RWPE2 (cell line): ENCODE measurements around the gene TSPAN4.

Source experiments
- ATAC-seq: fragments of 200-7000 bp; cut with Tn5 transposase; 3 replicates; pipeline ENCODE4 v1.9.1; 2021; ENCODE audit warnings: low read depth
- DNase-seq: peaks from one replicate; pipeline ENCODE4 v3.0.0-alpha.2; 2020; ENCODE audit warnings: low spot score
- H3K27ac ChIP-seq: fragments of 450-650 bp; 2 replicates; pipeline ENCODE4 v1.5.1; 2017; ENCODE audit warnings: mild to moderate bottlenecking; ENCODE audit not compliant: poor library complexity, severe bottlenecking
- H3K27me3 ChIP-seq: fragments of 250-450 bp; sonication (Bioruptor Pico); 2 replicates; pipeline ENCODE4 v1.5.1; 2021; ENCODE audit warnings: mild to moderate bottlenecking, moderate library complexity; ENCODE audit not compliant: insufficient read depth, poor library complexity, severe bottlenecking
- H3K36me3 ChIP-seq: fragments of 250-450 bp; sonication (Bioruptor Pico); 2 replicates; pipeline ENCODE4 v1.5.1; 2020; ENCODE audit warnings: low read depth, mild to moderate bottlenecking, moderate library complexity
- H3K4me1 ChIP-seq: fragments of 250-450 bp; sonication (Bioruptor Pico); 2 replicates; pipeline ENCODE4 v1.5.1; 2021; ENCODE audit warnings: mild to moderate bottlenecking, moderate library complexity; ENCODE audit not compliant: insufficient read depth, poor library complexity, severe bottlenecking
- H3K4me3 ChIP-seq: fragments of 250-450 bp; sonication (Bioruptor Pico); 2 replicates; pipeline ENCODE4 v1.5.1; 2021; ENCODE audit warnings: mild to moderate bottlenecking, moderate library complexity; ENCODE audit not compliant: severe bottlenecking
- H3K9me3 ChIP-seq: fragments of 250-450 bp; sonication (Bioruptor Pico); 2 replicates; pipeline ENCODE4 v1.5.1; 2021; ENCODE audit warnings: mild to moderate bottlenecking, moderate library complexity; ENCODE audit not compliant: severe bottlenecking
- TF ChIP-seq, protein P1 (sequence below): fragments of 450-650 bp; IDR thresholded peaks from one replicate; pipeline ENCODE4 v1.5.1; 2017; ENCODE audit warnings: mild to moderate bottlenecking, moderate library complexity; ENCODE audit not compliant: poor library complexity, severe bottlenecking

Gene TSPAN4, protein sequence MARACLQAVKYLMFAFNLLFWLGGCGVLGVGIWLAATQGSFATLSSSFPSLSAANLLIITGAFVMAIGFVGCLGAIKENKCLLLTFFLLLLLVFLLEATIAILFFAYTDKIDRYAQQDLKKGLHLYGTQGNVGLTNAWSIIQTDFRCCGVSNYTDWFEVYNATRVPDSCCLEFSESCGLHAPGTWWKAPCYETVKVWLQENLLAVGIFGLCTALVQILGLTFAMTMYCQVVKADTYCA

GRCh38 chr11:842370-843002 lies at the start of gene TSPAN4, which contains the start of gene POLR2L:
Gene TSPAN4 (plus strand): TSS chr11:842852. CDS start chr11:850305, 7,453 bp downstream.
Gene POLR2L (minus strand): TSS chr11:842529. CDS start chr11:842508, 21 bp downstream.
- ATAC-seq: peak; percentile 13
- peaks cover 24% of the 10 kb centered on the region for H3K4me1 ChIP-seq

DNA sequence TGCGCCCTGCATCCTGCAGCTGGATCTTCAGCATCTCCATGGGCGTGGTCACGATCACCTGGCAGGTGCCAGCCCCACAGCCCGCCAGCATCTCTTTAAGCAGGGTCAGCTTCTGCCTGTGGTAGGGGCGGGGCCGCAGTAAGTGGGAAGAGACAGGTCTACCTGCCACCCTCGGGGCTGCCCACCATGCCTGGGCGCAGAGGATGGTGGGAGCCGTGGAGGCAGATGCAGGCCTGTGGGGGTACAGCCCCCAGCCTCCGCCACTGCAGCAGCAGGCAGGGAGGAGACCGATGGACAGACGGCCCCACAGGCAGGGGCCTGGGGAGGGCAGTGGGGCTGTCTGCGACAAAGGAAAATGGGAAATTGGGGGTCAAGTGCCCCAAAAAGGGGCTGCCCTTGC lies 49.8 kb upstream of the TSPAN4 start:
- Histone ChIP-seq H3K36me3 (peaks cover 7% of the 10 kb centered on the region; the same call in 1 of the 2 replicates), H3K4me3 (no peak overlapping the region), H3K27me3 (peaks cover 9% of the 10 kb centered on the region), H3K4me1 (peaks cover 2% of the 10 kb centered on the region), H3K9me3 (no peaks in the 10 kb centered on the region), H3K27ac (no peak overlapping the region)
- TF ChIP-seq, protein P1, sequence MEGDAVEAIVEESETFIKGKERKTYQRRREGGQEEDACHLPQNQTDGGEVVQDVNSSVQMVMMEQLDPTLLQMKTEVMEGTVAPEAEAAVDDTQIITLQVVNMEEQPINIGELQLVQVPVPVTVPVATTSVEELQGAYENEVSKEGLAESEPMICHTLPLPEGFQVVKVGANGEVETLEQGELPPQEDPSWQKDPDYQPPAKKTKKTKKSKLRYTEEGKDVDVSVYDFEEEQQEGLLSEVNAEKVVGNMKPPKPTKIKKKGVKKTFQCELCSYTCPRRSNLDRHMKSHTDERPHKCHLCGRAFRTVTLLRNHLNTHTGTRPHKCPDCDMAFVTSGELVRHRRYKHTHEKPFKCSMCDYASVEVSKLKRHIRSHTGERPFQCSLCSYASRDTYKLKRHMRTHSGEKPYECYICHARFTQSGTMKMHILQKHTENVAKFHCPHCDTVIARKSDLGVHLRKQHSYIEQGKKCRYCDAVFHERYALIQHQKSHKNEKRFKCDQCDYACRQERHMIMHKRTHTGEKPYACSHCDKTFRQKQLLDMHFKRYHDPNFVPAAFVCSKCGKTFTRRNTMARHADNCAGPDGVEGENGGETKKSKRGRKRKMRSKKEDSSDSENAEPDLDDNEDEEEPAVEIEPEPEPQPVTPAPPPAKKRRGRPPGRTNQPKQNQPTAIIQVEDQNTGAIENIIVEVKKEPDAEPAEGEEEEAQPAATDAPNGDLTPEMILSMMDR: no peak
- ATAC-seq (no peak), DNase-seq (no peak)

More at GRCh38 chr11:842370-843002, at the start of gene TSPAN4, which contains the start of gene POLR2L:
- Histone ChIP-seq H3K27me3 (no peaks in the 10 kb centered on the region), H3K27ac (peak within 1 kb of the TSS; percentile 97), H3K4me3 (peak within 1 kb of the TSS; percentile 58), H3K9me3 (no peaks in the 10 kb centered on the region), H3K36me3 (peaks cover 39% of the 10 kb centered on the region)
- DNase-seq: peak; percentile 93
- TF ChIP-seq, protein P1: no peak

- DNase-seq: no peak
Observed at GRCh38 chr11:793556-793955, 49.1 kb upstream of the TSPAN4 start.

GRCh38 chr11:794013-794765 lies 48.5 kb upstream of the TSPAN4 start:
- Histone ChIP-seq H3K4me1 (peaks cover 2% of the 10 kb centered on the region), H3K9me3 (no peaks in the 10 kb centered on the region), H3K27me3 (peaks cover 6% of the 10 kb centered on the region), H3K36me3 (peaks cover 7% of the 10 kb centered on the region; the same call in 1 of the 2 replicates), H3K4me3 (no peak overlapping the region), H3K27ac (peak overlapping the region; percentile 70)
- no peak for ATAC-seq
- TF ChIP-seq, protein P1: no peak
- no peak for DNase-seq

More at GRCh38 chr11:793556-793955, 49.1 kb upstream of the TSPAN4 start:
- peaks cover 7% of the 10 kb centered on the region; the same call in 1 of the 2 replicates for H3K36me3 ChIP-seq
- H3K27ac ChIP-seq: no peak overlapping the region
- no peak overlapping the region for H3K4me3 ChIP-seq
- peaks cover 2% of the 10 kb centered on the region for H3K4me1 ChIP-seq
- no peaks in the 10 kb centered on the region for H3K9me3 ChIP-seq
- no peak for ATAC-seq
- TF ChIP-seq, protein P1: no peak
- peaks cover 9% of the 10 kb centered on the region for H3K27me3 ChIP-seq
